HG02798 (cell line): ENCODE results near the gene ENO4.
A peak's percentile ranks its signal among the peaks of the same experiment; 100 is the strongest.

ENCODE experiments used
- ATAC-seq: cut with Tn5 transposase; IDR thresholded peaks from one replicate; pipeline ENCODE4 v1.9.1; 2021; ENCODE audit warnings: mild to moderate bottlenecking; ENCODE audit not compliant: unreplicated experiment, poor library complexity

Gene ENO4

GRCh38 chr10:116849248-116850057, at the start of gene ENO4:
Gene ENO4, plus strand, starts transcription at chr10:116849499. Its CDS starts 68 bp downstream, at chr10:116849567.
- peak; percentile 62 for ATAC-seq

- ATAC-seq, result no peak
Measured at GRCh38 chr10:116800286-116800929, 48.9 kb upstream of the ENO4 start.

- ATAC-seq, result no peak
Measured at GRCh38 chr10:116801658-116802057, 47.6 kb upstream of the ENO4 start.

GRCh38 chr10:116802474-116802873, 46.8 kb upstream of the ENO4 start:
- no peak for ATAC-seq

GRCh38 chr10:116802876-116803275, 46.4 kb upstream of the ENO4 start:
- no peak for ATAC-seq

GRCh38 chr10:116803451-116804249, 45.6 kb upstream of the ENO4 start:
- ATAC-seq, result no peak

GRCh38 chr10:116808706-116809105, 40.6 kb upstream of the ENO4 start:
- no peak for ATAC-seq

GRCh38 chr10:116809483-116810119, 39.7 kb upstream of the ENO4 start:
- ATAC-seq, result no peak

GRCh38 chr10:116810120-116810500, 39.2 kb upstream of the ENO4 start:
- no peak for ATAC-seq

- ATAC-seq, result no peak
Measured at GRCh38 chr10:116810895-116811294, 38.4 kb upstream of the ENO4 start.

- ATAC-seq, result no peak
Measured at GRCh38 chr10:116811691-116812090, 37.6 kb upstream of the ENO4 start.

GRCh38 chr10:116815641-116816415, 33.5 kb upstream of the ENO4 start:
- no peak for ATAC-seq

GRCh38 chr10:116817178-116817577, 32.1 kb upstream of the ENO4 start:
- no peak for ATAC-seq

- no peak for ATAC-seq
Measured at GRCh38 chr10:116817780-116818343, 31.4 kb upstream of the ENO4 start.

GRCh38 chr10:116819999-116820677, 29.2 kb upstream of the ENO4 start:
- no peak for ATAC-seq

GRCh38 chr10:116825901-116826300, 23.4 kb upstream of the ENO4 start:
- no peak for ATAC-seq

- no peak for ATAC-seq
Measured at GRCh38 chr10:116826803-116827202, 22.5 kb upstream of the ENO4 start.

GRCh38 chr10:116827214-116827671, 22.1 kb upstream of the ENO4 start:
- ATAC-seq, result no peak

- ATAC-seq, result no peak
Measured at GRCh38 chr10:116828116-116828515, 21.2 kb upstream of the ENO4 start.
